SIG-M5 treated with dmso at 0.1 percent for 504 hours (cell line): ENCODE results near the gene SNX5.

ENCODE experiments used
- DNase-seq: peaks from one replicate; lab custom pipeline; 2025; ENCODE audit not compliant: unreplicated experiment; lab: John Stamatoyannopoulos, UW

SNX5 gene

DNA sequence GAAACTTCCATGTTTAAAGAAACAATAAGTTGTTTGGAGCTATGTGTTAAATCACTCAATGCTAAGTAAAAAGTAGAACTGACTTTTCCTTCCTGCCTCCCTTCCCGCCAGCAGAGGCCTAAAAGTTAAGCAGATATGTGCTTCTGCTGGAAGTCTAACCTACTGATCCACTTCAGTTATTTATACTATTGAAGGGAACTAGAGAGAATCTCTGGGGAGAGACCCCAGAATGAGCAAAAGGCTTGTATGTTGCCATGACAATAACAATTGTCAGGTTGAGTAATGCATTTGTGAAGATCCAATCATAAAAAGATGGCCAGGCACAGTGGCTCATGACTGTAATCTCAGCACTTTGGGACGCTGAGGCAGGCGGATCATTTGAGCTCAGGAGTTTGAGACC, 25.0 kb upstream of the SNX5 start:
- no peak for DNase-seq

DNA sequence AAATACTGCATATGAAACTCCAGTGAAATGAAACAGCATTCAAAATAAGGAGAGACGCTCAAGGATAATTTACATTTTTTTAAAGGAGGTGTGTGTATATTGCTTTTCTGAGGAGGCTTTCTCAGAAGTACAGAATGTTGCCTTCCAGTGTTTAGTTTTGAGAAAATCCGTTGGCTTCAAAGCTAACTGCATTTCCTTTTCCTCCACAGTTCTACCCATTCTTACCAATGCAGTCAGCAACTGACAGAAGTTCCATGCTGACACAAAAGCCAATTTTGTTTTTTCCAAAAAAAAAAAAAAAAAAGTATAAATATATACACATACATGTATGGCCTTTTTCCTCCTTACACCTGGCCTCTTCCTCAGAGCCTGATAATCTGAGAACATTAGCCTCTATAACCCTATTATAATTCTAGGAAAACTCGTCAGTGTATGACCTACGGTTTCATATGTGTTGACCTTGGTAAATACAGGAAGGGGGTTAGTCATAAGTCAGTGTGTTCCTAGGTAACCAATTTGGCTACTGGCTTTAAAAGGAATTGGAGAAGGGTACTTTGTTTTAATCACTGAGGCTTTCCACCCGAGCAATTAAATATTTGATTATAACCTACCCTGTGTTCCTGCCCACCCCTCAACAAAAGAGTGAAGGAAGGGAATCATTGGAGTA, 24.4 kb upstream of the SNX5 start:
- DNase-seq: no peak

GRCh38 chr20:17992224-17992637, 23.6 kb upstream of the SNX5 start:
- no peak for DNase-seq

DNA sequence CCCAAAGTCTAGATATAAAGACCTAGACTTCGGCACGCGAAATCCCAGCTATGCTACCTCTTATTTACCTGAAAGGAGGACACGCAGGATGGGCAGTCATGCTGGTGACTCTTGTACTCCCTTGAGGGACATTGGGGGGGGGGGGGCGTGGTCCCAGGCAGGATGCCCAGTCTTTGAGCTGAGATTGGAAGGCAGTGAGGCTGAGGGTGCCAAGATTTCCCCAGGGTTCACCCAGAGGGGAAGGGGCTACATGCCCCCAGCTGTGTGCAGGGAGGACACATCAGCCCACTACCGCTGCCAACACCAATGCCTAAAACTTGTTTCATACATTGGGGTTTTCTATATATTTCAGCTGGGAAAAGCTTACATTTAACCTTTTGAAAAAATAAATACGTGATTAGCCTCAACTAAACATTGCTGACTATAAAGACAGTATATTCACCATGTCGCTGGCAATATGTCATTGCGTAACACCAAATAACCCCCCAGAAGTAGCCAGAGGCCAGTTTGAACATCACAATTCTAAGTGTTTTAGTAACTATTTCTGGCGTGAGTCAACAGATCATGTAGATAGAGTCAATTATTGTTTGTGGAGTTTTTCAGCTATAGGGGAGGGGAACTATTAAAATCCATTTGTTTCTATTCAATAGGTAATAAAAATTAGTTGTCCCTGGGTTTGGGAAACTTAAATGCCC, 21.8 kb upstream of the SNX5 start:
- no peak for DNase-seq

- DNase-seq: no peak
These were observed 19.4 kb upstream of the SNX5 start for GRCh38 chr20:17987988-17988387.

- peak; percentile 20 for DNase-seq
These were observed 16.9 kb upstream of the SNX5 start for GRCh38 chr20:17985388-17986018.

DNA sequence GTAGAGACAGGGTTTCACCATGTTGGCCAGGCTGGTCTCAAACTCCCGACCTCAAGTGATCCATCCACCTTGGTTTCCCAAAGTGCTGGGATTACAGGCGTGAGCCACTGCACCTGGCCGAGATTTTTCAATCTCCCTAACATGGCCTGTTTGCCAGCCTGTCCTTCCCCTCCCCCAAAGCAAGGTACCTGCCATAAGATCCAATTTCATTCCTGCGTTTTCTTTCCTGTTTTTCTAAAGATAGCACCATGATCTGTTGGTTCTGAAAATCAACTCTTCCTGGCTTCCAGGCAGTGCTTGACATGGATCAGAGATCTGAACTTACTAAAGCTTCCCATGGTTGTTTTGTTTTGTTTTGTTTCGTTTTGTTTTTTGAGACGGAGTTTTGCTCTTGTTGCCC, 7.7 kb upstream of the SNX5 start:
- DNase-seq: no peak

DNA sequence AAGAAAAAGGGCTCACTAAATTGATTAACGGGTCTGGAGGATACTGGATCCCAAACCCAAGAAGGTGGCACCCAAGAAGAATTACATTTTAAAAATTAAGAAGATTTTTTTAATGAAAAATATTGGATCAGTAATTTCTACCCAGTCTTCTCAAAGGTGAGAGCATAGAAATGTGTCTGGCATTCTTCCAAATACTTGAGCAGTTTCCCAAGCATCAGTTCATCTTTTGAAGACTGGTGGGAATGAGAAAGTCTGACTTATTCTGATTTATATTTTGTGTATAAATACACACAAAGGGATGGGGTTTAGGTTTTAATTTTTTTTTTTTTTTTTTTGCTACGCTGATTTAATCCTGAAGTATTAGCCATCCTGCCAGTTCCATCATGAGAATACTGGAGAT, 3.5 kb upstream of the SNX5 start:
- no peak for DNase-seq

GRCh38 chr20:17971300-17972013, 2.9 kb upstream of the SNX5 start:
- DNase-seq: no peak

DNA sequence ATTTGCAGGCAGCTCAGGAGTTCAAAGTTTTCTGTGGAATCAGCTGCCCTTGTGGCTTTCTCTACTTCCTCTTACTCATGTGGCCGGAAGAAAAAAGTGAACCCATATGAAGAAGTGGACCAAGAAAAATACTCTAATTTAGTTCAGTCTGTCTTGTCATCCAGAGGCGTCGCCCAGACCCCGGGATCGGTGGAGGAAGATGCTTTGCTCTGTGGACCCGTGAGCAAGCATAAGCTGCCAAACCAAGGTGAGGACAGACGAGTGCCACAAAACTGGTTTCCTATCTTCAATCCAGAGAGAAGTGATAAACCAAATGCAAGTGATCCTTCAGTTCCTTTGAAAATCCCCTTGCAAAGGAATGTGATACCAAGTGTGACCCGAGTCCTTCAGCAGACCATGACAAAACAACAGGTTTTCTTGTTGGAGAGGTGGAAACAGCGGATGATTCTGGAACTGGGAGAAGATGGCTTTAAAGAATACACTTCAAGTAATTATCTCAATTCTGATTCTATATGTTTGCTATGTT, 1.4 kb upstream of the SNX5 start:
- peak; percentile 97 for DNase-seq

DNA sequence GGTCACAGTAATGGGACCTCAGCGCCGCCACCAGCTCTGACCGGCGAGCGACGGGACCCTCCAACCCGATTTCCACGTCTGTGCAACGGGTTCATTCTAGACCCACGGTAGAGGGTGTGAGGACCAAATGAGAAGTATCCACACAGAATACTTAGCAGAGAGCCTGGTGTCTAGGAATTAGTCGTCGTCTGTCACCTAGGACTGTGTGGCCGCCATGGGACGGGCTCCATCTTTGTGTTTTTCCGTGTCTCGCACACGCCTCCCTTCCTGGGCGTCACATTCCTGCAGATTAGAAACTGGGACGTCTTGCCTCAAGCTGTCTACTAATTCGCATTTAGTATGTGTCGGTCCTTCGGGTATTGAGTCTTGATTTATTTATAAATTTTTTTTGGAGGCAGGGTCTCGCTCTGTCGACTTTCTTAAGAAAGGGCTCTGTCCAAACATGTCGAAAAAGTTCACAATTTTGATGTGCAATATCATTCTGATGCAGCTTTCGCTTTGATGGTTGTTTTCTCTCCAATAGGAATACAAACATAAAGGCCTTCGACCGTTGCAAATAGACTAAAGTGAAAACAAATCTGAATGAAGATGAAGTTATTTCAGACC, 787 bp upstream of the SNX5 start:
- peak; percentile 61 for DNase-seq

DNA sequence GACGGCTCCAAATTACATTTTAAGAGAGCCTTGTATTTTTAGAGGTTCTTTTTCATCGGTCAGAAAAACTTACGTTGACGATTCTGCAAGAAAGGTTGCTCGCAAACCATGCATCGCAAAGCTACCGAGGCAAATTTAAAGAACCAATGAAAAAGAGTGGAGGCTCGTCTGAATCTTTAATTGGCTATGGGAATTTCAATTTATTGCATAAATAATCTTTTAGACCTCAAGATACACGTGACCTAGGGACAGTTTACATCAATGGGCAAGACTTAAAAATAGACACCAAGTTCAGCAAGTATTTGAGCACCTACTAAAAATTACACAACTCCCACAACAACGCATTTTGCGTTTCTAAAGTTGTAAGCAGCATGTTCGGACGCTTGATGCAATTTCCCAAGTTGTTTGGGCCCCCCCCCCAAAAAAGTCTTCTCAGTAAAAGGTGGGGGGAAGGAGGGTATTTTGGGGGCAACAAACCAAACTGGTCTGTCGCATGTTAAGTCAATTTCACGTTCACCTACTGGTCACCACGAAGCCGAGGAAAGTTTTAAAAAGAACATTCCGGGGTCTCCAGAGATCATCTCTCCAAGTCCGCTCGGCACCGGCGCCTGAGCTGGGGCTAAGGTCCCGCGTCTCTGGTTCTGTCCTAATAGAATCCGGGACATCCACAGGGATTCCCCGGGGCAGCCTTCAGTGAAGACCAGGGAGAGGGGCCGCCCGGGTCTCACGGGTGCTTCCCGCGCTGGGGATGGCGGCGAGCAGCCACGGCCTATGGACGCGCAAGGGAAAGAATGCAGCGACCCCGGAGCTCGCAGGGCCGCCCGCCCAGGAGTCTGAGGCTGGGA, 851 bp downstream of the SNX5 start:
- peak; percentile 54 for DNase-seq

- peak; percentile 74 for DNase-seq
These were observed 1.9 kb downstream of the SNX5 start for GRCh38 chr20:17966432-17967310.

GRCh38 chr20:17965042-17965697, 3.4 kb downstream of the SNX5 start:
- peak; percentile 57 for DNase-seq

DNA sequence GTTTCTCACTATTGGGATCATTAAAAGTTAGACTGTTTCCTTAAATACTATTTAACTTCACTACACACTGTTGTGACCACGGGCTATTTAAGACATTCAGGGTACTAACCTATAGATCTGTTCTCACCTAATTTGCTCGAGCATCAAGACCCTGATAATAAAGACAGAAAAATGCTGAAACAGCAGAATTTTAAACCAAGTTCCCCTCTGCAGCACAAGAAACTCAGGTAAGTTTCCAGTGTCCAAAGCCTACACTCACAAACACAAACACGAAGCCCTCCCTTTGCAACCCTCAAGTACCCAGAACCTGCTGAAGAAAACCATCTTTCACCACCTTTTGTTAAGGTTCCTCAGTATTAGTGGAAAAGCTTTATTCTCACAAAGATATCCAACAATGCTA, 4.0 kb downstream of the SNX5 start:
- DNase-seq: no peak

DNA sequence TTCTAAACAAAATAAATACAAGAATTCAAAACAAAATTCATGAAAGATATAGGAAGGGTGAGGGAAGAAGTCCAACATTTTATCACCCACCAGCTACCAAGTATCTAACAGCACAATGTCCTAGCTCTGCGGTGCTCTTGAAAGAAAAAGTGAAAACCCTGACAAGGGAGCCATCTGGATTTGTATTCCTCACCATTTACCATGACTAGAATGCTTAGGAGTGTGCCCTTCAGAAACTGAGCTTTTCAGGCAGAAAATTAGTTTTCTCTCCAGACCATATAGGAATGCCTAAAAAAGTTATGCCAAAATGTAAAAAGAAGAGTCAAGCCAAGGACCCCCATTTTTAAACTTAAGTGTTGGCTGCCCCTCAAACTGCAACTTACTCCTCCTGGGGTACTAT, 4.5 kb downstream of the SNX5 start:
- no peak for DNase-seq

DNA sequence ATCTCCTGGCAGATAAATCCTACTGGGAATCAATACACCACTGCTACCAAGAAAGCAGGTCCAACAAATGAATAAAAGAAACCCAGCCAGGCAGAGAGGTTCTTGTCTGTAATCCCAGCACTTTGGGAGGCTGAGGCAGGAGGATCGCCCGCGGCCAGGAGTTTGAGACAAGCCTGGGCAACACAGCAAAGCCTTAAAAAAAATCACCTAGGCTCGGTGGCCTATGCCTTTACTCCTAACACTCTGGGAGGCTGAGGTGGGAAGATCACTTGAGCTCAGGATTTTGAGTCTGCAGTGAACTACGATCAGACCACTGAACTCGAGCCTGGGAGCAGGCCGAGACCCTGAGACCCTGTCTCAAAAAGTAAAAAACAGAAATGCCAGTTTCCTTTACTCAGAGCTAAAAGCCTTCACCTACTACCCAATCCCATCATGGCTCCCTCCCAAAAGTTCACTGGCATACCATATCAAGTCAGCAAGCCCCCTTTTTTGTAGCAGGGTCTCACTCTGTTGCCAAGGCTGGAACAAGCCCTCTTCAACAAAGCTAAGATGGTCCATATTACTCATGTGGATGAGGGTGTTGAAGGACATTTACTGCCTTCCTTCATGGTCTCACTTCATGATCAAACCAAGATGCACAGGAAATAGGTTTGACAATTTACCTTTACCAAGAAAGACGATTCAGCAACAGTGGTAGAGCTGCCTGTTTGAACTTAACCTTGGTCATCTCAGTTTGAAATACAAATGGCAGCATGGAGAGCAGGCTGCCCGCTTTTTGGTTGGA, 5.3 kb downstream of the SNX5 start:
- DNase-seq: no peak

DNA sequence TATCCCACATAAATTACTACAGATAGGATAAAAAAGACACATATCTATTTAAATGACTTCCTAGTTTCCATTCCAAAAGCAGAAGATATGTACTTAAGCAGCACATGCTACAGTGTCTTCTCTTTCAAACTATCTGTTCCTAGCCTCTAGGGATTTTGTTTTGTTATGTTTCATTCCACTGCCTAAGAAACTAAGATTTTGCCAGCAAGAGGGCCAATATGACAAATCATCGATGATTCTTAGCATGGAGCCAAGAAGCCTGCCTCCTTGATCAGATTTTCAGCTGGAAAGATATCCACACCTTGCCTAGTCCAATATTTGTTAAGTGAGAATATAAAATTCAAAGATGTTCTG, 7.0 kb downstream of the SNX5 start:
- no peak for DNase-seq
